Measurements from ENCODE around the gene U2AF1L4.
"Not testable (repeated sequence)": the region's sequence is repeated elsewhere in the genome, so short reads cannot be mapped to it uniquely, and the experiment has no call there.

U2AF1L4 gene

DNA sequence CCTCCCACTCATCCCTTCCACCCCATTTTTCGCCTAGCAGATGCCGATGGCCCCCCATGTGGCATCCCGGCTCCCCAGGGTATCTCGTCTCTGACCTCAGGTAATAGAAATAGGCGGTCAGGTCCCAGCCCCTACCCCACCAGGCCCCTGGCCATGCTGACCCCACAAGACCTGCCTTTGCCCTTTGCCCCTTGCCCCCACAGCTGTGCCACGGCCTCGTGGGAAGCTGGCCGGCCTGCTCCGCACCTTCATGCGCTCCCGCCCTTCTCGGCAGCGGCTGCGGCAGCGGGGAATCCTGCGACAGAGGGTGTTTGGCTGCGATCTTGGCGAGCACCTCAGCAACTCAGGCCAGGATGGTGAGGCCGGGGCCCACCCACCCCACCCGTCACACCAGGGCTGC, 35.5 kb upstream of the U2AF1L4 start:
- no peak for DNase-seq (ENCODE audit: low read depth in 3 of 3)

DNA sequence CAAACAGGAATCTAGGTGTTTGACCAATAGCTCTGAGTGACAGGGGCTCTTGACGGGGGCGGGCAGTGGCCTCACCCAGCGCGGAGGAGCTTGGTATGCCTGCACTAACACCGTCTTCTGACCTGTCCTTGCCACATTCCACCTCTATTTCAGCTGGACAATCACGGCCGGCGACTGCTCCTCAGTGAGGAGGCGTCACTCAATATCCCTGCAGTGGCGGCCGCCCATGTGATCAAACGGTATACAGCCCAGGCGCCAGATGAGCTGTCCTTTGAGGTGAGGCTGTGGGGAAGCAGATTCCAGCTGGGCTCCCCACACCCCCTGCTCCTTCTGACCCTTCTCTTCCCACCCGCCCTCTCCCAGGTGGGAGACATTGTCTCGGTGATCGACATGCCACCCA, 34.8 kb upstream of the U2AF1L4 start:
- no peak for DNase-seq (ENCODE audit: low read depth in 3 of 3)

DNA sequence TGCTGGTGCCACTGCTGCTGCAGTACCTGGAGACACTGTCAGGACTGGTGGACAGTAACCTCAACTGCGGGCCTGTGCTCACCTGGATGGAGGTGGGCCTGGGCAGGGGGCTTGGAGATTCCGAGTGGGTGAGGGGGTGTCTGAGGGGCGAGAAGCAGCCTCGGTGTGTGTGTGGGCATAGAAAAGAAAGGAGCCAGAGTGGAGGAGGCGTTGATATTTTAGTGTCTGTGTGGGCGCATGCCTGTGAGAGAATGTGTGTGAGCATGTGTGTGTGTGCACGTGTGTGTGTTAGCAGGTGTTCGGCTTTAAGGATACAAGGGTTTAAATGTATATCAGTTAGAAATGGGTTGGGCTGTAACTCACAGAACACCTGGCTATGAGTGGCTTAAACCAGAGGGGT, 33.8 kb upstream of the U2AF1L4 start:
- DNase-seq (ENCODE audit: low read depth in 3 of 3), result no peak

DNA sequence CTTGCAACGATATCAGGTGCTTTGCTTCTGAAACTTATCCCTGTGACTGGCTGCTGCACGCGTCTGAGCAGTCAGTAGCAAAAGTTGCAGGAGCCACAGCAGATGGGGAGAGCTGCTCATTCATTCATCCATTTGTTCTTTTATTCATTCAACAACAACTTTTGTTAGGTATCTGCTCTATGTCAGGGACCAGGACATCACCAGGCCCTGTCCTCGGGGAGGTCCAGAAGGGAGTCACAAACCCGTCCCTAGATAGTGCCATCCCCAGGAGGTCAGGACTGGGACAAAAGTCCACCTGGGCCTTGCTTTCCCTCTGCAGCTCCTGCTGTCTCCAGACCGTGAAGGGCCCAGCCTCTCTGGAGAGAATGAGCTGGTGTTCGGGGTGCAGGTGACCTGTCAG, 32.7 kb upstream of the U2AF1L4 start:
- DNase-seq (ENCODE audit: low read depth in 3 of 3), result no peak

DNA sequence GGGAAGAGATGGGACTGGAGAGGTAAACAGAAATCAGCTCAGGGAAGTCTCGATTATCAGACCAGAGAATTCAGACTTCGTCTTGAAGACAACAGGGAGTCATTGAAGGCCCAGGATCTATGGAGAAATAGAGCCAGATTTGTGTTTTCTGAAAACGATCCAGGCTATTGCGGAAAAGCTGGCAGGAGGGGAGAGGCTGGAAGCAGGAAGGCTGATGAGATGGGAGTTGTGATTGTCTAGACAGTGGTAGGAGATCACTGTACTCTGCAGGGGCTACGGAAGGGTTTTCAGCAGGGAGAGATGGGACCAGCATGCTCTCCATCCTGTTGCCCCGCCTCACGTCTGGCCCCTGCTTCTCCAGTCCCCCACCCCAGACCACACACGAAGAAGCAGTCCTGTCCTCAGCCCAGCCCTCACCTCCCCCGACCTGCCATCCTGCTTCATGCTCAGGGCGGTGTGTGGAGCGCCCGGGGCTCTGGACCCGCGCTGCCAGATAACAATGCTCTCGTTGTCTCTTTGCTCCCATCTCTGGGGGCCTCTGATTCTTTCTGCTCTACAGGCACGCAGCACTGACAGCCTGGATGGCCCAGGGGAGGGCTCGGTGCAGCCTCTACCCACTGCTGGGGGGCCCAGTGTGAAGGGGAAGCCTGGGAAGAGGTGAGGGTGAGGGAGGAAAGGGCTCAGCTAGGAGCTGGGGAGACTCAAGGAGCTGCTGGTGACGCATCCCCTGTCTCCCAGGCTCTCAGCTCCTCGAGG, 32.0 kb upstream of the U2AF1L4 start:
- DNase-seq (ENCODE audit: low read depth in 3 of 3), result no peak

DNA sequence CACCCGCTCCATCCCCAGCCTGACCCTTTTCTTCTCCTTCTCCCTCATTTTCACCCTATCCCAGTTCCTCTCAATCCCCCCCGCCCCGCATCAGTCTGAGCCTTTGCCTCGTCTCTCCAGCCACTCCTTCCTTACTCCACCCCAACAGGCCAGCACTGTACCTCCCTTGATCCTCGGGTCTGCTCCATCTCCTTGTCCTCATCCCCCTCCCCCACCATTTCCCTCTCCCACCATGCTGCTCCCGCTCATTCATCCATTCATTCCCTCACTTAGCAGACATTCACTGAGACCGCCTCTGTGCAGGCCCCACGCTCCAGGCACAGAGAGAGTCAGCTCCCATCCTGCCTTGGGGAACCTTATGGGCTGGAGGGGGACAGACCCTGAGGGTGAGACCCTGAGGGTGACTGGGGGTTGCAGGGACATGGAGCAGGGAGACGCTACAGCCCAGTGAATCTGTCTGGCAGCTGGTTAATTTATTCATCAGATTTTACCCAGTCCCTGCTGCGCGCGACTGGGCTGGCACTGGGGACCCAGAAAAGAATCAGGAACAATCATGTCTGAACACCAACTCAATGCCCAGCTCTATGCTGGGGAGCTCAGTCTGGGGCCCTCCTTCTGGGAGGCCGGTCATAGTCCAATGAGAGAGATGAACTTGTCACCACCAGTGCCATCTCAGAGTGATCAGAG, 31.0 kb upstream of the U2AF1L4 start:
- no peak for DNase-seq (ENCODE audit: low read depth in 3 of 3)

DNA sequence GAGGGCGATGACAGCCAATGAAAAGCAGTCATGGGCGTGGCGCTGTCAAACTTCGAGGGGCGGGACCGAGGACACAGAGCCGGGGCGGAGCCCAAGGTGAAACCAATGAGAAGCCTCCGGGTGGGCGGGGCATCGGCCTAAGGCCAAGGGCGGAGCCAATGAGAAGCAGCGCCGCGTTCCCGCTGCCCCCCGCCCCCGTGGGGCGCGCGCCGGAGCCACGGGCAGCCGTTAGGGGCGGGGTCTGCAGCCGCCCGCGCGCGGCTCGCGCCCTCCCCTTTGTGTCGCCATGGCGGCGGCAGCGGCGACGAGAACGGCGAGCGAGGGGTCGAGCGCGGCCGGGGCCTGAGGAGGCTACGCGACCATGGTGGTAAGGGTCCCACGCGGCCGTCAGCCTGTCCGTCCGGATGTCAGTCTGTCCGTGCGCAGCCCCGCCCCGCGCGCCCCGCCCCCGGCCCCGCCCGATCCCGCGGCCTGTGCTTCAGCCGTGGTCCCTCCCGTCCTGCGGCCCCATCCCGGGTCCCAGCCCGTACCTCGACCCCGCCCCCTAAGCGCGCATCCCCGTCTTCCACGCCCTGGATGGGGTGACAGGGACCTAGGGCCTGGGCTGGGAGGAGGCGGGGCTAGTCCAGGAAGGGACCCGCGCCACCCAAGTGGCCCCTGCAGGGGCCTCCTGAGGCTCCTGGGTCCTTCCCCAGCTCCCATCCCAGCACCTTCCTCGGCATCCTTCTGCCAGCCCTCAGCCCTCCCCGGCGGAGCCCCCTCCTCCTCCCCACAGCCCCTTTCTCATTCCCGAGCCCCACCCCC, 30.3 kb upstream of the U2AF1L4 start, which contains the start of gene ARHGAP33:
Gene ARHGAP33, plus strand, starts transcription at position 267 of the 804 bp plus-strand sequence. Its CDS starts 95 bp downstream, at position 362.
- peak; percentile 98 to 100 (median 99) for DNase-seq (ENCODE audit: low read depth in 3 of 3)

DNA sequence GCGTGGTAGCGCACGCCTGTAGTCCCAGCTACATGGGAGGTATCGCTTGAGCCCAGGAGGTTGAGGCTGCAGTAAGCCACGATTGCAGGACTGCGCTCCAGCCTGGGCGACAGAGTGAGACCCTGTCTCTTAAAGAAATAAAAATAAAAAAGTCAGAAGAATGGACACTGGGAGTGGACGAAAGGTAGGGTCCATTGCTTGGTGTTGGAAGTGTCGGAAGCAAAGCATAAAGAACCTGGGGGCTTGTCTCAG, 29.8 kb upstream of the U2AF1L4 start:
- DNase-seq (ENCODE audit: low read depth in 3 of 3), result no peak

DNA sequence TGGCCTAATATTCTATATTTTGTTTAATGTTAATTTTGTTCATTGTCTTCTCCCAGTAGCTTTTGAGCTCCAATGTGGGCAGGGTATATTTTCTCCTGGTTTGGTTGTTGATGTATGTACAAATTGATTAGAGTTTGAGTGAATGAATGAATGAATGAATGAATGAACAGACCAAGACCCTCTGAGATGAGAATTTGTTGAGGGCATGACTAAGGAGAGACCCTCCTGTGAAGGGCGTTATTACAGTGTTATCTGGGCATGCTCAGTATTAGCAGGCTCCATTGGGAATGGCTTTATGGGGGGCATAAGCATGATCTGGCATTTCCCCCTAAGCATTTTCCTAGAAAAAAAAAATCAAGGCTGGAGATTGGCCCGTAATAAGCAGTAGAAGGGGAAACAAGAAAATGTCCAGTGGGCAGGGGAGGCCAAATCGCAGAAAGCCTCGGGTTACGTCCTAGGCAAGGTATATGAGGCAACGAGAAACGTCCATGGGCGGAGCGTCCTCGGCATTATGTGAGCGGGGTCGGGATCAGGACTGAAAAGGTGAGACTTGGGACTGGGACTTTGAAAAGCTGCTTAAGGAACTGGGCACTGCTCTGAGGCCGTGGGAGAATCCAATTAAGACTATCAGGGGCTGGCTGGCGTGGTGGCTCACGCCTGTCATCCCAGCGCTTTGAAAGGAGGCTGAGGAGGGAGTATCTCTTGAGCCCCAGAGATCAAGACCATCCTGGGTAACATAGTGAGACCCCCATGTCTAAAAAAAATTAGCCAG, 29.2 kb upstream of the U2AF1L4 start:
- no peak for DNase-seq (ENCODE audit: low read depth in 3 of 3)

DNA sequence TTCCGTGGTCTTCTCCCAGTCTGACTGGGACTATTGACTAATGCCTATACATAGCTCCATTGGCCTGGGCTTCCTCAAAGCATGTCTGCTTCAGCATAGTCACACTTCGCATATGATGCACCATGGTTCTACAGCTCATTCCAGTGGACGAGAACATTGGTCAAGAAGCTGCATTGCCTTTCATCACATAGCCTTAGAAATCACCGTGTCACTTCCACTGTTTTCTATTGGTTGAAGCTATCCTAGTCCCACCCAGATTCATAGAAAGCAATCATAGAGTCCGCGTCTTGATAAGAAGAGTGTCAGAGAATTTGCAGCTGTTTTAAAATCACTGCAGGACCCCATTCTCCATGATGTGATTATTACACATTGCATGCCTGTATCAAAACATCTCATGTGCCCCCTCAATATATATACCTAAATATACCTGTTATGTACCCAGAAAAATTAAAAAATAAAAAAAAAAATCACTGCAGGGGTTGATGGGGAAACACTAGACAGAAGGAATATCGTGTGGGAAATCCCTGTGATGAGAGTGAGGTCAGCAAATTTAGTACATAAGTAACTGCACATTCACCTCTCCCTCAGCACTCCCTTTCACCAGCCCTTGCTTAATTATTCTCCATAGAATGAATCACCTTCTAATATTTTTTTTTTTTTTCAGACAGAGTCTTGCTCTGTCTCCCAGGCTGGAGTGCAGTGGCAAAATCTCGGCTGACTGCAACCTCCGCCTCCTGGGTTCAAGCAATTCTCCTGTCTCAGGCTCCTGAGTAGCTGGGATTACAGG, 28.0 kb upstream of the U2AF1L4 start:
- no peak for DNase-seq (ENCODE audit: low read depth in 3 of 3)

DNA sequence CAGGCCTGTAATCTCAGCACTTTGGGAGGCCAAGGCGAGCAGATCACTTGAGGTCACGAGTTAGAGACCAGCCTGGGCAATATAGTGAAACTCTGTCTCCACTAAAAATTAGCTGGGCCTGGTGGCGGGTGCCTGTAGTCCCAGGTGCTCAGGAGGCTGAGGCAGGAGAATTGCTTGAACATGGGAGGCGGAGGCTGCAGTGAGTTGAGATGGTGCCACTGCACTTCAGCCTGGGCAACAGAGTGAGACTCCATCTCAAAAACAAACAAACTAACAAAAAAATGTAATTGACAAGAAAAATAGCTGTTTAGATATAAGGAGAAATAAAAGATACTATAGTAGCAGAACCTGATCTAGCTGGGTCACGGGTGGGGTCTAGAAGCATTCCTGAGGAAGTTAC, 27.1 kb upstream of the U2AF1L4 start:
- not testable (repeated sequence) for DNase-seq (ENCODE audit: low read depth in 3 of 3)

DNA sequence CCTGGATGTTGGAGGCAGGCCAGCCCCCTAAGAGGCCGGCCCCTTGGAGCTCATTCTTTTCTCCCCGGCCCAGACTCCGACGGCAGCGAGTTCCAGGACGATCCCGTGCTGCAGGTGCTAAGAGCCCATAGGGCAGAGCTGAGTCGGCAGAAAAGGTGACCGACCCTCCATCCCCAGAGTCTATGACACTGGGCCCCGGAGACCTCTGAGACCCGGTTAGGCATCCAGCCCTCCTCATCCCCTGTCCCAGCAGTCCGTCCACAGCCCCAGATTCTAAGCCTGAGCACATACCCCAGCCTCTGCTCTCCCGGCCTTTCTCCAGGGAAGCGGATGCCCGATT, 22.8 kb upstream of the U2AF1L4 start:
- DNase-seq (ENCODE audit: low read depth in 3 of 3), result no peak

DNA sequence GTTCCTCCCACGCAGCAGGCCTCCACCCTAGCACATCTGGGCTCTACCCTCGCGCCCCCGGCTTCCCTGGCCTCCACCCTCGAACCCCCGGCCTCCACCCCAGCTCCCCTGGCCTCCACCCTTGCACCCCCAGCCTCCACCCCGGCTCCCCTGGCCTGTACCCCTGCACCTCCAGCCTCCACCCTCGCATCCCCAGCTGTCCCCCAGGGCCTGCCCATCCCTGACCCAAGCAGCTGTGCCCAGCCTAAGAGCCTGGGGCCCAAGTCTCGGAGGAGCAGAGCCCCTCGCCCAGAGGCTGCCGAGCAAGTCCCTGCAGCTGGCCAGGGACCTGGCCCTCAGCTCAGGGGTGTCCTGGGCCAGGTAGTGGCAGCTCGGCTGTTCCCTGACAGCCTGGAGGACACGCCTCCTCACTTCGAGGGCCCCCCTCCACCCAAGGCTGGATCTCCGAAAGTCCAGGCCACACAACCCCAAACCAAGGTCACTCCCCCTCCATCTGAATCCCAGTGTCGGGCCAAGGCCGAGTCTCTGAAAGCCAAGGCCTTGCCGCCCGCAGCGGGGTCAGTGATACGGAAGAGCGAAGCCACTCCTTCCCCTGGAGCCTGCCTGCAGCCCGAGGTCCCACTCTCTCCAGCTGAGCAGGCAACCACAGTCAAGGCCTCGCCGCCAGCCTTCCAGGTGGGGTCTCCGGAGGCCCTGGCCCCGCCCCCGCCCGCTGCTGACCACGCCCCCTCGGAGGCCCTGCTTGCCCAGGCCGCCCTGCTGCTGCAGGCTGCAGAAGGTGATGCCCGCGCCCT, 22.3 kb upstream of the U2AF1L4 start:
- no peak for DNase-seq (ENCODE audit: low read depth in 3 of 3)

DNA sequence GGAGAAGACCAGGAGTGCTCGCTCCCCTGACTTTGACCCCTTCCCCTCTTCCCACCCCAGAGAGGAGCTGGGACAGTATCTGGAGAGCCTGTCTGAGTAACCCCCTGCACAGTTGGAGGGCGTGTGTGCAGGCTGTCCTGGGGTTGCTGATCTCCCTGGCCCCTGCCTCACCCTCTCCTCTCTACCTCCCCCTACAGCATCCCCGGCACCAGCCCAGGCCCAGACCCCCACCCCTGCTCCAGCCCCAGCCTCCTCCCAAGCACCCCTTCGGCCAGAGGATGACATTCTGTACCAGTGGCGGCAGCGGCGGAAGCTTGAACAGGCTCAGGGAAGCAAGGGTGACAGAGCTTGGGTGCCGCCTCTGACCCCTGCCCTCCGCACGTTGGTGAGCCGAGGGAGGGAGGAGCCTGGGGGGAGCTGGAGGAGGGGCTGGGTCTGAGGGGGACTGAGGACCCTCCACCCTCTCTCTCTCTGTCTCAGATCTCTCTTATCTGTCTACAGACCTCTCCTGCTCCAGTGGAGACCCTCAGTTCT, 21.4 kb upstream of the U2AF1L4 start:
- DNase-seq (ENCODE audit: low read depth in 3 of 3), result no peak

DNA sequence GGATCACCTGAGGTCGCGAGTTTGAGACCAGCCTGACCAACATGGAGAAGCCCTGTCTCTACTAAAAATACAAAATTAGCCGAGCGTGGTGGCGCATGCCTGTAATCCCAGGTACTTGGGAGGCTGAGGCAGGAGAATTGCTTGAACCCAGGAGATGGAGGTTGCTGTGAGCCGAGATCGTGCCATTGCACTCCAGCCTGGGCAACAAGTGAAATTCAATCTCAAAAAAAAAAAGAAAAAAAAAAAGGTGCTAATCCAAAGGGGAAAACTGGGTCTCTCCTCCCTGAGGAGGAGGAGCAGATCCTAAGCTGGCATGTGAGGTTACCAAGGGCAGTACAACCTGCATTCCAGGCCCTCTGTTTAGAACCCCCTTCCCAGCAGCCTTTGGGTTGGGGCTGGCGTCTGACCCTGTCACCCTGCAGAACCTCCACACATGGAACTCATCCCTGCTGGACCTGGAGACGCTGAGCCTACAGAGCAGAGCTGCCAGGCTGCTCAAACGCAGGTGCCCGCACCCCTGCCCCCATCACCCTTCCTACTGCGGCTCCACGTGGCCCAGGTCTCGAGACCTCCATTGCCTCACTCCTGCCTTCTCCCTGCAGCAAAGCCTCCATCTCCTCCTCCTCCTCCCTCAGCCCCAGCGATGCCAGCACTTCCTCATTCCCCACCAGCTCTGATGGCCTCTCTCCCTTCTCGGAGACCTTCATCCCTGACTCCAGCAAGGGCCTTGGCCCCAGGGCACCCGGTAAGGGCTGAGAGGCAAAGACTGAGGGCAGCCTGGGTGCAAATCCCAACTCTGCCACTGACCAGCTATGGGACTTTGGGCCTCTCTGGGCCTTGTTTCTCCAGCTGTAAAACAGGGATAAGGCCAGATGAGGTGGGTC, 19.5 kb upstream of the U2AF1L4 start:
- DNase-seq (ENCODE audit: low read depth in 3 of 3), result no peak

DNA sequence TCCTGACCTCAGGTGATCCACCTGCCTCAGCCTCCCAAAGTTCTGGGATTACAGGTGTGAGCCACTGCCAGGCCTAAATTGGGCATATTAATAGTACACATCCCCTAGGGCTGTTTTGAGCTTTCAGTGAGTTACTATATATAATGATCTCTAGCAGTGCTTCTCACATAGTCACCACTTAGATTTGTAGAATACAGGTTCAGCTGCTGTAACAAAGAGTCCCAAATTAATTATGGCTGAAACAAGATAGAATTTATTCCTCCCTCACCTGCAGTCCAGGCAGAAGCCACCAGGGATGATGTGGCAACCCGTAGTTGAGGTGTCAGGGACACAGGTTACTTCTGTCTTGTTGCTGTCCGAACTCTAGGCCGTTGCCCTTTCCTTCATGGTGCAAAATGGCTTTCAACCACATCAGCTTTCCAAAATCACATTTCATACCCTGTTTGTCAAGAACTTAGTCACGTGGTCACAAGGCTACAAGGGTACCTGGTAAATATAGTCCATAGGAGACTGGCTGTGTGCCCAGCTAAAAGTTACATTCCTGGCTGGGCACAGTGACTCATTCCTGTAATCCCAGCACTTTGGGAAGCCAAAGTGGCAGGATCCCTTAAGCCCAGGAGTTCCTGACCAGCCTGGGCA, 15.6 kb upstream of the U2AF1L4 start:
- no peak for DNase-seq (ENCODE audit: low read depth in 3 of 3)

DNA sequence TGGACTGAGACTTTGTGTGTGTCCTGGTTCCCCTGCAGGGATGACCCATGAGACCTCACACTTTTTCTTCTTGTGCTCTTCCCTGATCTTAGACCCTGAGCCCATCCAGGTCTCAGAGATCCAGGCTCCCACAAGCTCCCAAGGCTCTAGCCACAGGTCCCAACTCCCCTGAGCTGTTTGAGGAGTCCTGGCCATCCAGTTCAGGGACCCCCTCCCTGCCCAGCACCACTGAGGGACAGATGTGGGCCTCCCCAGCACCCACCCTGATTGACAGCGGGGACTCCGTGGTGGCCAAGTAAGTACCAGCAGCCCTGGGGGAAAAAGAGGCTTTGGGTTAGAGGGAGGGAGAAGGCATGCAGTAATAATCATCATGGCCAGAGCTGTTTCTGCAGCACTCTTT, 14.5 kb upstream of the U2AF1L4 start:
- DNase-seq (ENCODE audit: low read depth in 3 of 3), result no peak

DNA sequence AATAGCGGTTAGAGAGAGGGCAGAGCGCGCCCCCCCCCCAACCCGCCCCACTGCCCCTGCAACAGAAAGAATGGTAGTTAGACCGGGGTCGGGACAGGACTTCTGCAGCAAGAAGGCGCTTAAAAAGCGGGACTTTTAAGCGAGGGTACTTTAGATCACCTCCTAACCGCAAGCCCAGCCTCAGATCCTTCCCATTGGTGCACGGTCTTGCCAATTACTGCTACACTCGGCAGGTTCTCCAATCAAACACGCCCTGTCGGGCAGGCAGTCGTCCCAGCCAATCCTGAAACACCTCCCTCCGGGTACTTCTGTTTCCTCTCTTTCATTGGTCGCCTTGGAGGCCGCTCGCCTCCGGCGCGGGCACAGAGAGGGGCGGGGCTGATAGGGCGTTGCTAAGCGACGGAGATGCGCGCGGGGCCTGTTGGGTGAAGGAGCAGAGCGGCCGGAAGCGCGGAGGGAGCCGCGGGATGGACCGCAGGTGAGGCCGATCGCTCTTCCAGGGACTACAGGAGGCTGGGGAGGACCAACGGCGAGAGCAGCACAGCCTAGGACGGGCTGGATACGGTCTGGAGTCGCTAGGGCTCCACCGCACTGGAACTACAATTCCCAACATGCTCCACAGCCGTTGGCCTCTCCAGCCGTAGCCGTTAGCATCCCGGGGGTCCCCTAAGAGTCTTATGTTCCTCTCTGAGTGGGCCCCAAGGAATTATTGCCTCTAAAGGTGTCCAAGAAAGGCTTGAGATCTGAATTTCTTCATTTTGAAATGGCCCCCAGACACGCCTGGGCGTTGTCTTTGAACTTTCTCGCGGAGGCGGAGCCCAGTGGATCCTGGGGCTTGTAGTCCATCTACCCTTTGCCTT, 12.8 kb upstream of the U2AF1L4 start, which contains the start of gene PROSER3:
Gene PROSER3, plus strand, starts transcription at position 428 of the 860 bp plus-strand sequence. Its CDS starts 40 bp downstream, at position 468.
- peak; percentile 97 to 99 (median 97) for DNase-seq (ENCODE audit: low read depth in 3 of 3)
